ENCODE results near the gene SLC7A14. TPM values are rescaled to one million over a fixed set of nuclear protein-coding genes. Genes with fewer than 3 reads are reported as not detected.

The SLC7A14 gene
- polyA plus RNA-seq, 2 of the 4 experiments (the other 2 are of a cell fraction) = not detected

DNA sequence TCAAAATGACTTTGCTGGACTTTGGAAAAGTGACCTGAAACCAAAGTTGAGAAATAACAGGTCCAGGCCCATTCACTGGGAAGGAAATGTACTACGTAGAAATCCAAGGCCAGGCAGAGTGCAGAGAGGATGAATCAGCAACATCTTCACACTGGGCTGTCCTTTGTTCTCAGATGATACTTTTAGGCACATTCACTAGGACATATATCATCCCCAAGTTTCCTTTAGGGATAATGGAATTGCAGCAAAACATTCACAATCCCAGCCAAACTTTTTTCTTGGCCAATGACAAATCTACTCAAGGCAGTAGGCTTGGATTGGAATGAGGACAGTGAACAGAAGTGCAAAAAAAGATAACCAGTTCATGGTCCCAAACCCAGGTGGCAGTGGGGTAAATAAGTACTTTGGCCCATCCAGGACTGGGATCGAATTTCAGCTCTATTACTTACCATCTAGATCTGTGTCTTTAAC lies 92.1 kb downstream of the SLC7A14 start:
- DNase-seq (ENCODE audit: low read depth in 1 of 2, low spot score in 1 of 2) = peak in 1 of 2 experiments; percentile 52
- peak; percentile 80 to 88 for ATAC-seq

DNA sequence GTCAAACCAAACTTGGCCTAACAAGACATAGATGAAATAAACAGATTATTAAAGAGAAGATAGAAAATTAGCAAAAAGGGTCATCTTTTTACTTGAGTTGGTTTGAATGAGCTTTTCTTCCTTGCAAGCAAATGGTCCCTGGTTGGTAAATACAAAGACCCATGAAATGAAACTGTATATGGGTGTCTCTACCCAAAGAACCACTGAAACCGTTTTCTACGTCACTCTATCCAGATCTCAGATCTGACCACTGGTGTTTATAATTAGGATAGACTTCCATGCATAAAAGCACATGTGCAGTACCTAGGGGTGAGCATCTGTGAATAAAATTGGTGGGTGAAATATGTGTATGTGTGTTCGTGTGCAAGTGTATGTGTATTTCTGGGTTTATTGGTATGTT lies 94.0 kb downstream of the SLC7A14 start:
- FAIRE-seq (no peak), ATAC-seq (no peak), DNase-seq (ENCODE audit: low read depth in 1 of 2, low spot score in 1 of 2) (no peak)
- POLR2A ChIA-PET = no interaction called here
- TF ChIP-seq CHD4 (IDR thresholded peaks at IDR 0.05; ENCODE audit: borderline replicate concordance) (no peak), KDM1A (IDR thresholded peaks at IDR 0.05; ENCODE audit: low read depth) (no peak)
- TF ChIP-seq, protein P1, sequence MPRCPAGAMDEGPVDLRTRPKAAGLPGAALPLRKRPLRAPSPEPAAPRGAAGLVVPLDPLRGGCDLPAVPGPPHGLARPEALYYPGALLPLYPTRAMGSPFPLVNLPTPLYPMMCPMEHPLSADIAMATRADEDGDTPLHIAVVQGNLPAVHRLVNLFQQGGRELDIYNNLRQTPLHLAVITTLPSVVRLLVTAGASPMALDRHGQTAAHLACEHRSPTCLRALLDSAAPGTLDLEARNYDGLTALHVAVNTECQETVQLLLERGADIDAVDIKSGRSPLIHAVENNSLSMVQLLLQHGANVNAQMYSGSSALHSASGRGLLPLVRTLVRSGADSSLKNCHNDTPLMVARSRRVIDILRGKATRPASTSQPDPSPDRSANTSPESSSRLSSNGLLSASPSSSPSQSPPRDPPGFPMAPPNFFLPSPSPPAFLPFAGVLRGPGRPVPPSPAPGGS (IDR thresholded peaks at IDR 0.05) = no peak
- TF ChIP-seq, protein P2, sequence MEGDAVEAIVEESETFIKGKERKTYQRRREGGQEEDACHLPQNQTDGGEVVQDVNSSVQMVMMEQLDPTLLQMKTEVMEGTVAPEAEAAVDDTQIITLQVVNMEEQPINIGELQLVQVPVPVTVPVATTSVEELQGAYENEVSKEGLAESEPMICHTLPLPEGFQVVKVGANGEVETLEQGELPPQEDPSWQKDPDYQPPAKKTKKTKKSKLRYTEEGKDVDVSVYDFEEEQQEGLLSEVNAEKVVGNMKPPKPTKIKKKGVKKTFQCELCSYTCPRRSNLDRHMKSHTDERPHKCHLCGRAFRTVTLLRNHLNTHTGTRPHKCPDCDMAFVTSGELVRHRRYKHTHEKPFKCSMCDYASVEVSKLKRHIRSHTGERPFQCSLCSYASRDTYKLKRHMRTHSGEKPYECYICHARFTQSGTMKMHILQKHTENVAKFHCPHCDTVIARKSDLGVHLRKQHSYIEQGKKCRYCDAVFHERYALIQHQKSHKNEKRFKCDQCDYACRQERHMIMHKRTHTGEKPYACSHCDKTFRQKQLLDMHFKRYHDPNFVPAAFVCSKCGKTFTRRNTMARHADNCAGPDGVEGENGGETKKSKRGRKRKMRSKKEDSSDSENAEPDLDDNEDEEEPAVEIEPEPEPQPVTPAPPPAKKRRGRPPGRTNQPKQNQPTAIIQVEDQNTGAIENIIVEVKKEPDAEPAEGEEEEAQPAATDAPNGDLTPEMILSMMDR (IDR thresholded peaks at IDR 0.05) = no peak
- Histone ChIP-seq H3K4me2 (no peak overlapping the region), H3K27ac (peak overlapping the region in 1 of 2 experiments; percentile 34; a peak in 1 of 6 replicates), H3K4me1 (peaks cover 33% of the 10 kb centered on the region), H3K4me3 (no peak overlapping the region), H3K9me3 (0 out of 3 replicates have a peak, but pooled peaks cover 3% of the 10 kb centered on the region)
- CTCF ChIA-PET = interaction anchor here (1.1 to 1.4 kb wide), 3 partner anchors 12 to 320 kb away, joined by 3 to 4 read pairs (median 3); no protein-coding TSS in a partner anchor
- WGBS (ENCODE audit: missing lambda C conversion rate) = 82% methylated on average over 3 of the region's 3 CpGs

More for the DNA sequence above, 92.1 kb downstream of the SLC7A14 start:
- FAIRE-seq = no peak
- peak overlapping the region; percentile 34 to 58; a peak in 5 of 6 replicates for H3K27ac ChIP-seq
- 44% methylated on average over 2 of the region's 2 CpGs for WGBS (ENCODE audit: missing lambda C conversion rate)
- CTCF ChIA-PET = interaction anchor here (0.9 kb wide), 1 partner anchor 316 kb away, joined by 4 read pairs; no protein-coding TSS in a partner anchor
- POLR2A ChIA-PET = interaction anchor here (0.6 kb wide), 1 partner anchor 375 kb away, joined by 3 read pairs; no protein-coding TSS in a partner anchor
- TF ChIP-seq POLR2AphosphoS2 (conservative IDR thresholded peaks at IDR 0.05; ENCODE audit: low read length) (no peak), HOXB5 (CRISPR knock-in tag; IDR thresholded peaks at IDR 0.05) (no peak), MAFK (IDR thresholded peaks at IDR 0.05; ENCODE audit: partially characterized antibody) (peak; percentile 35)
- no peak overlapping the region for H3K4me3 ChIP-seq
- no peaks in the 10 kb centered on the region for H3K9me3 ChIP-seq
- H3K4me1 ChIP-seq = peaks cover 26% of the 10 kb centered on the region
- peak overlapping the region; percentile 37 for H3K4me2 ChIP-seq

DNA sequence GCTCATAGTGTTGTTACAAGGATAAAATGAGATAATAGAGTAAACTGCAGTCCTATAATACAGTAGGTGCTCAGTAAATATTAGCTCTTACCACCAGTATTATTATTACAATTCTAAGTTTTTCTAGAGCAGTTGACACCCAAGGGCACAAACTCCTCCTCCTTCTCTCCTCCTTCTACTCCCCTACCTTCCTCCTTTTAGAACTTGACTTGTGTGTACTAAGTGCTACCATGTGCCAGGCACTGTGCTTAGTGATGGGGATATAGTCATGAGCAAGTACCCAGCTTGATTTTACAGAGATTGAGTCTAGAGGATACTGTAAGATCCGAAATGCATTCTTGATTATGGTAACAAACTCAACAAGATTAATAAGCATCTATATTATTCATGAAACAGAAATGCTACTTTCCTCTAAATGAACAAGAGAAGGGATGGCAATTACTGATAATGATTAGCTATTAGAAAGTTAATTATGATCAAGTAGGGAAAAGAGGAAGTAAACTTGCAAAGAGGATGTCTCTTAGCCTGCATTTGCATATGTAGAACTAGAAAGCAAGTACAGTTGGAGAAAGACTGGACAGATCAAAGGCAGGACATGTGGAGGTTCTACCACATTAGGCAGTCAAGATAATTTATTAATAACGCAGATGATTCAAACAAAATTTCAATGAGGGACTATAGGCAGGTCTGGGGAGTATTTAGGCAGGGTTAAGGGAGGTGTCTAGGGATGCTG lies 94.9 kb downstream of the SLC7A14 start:
- no peak for DNase-seq (ENCODE audit: low read depth in 1 of 2, low spot score in 1 of 2)
- 0 out of 3 replicates have a peak, but pooled peaks cover 3% of the 10 kb centered on the region for H3K9me3 ChIP-seq
- ChIA-PET POLR2A (no interaction called here), CTCF (interaction anchor here (1.1 to 1.4 kb wide), 3 partner anchors 11 to 320 kb away, joined by 3 to 4 read pairs (median 3); no protein-coding TSS in a partner anchor)
- TF ChIP-seq TP53 (CRISPR knock-in tag; IDR thresholded peaks at IDR 0.05) (no peak), ZNF302 (CRISPR knock-in tag; IDR thresholded peaks at IDR 0.05) (no peak), CHD4 (IDR thresholded peaks at IDR 0.05; ENCODE audit: borderline replicate concordance) (no peak), RFX5 (IDR thresholded peaks at IDR 0.05) (no peak), ZFP36 (IDR thresholded peaks at IDR 0.05; ENCODE audit: borderline replicate concordance, partially characterized antibody) (no peak), NFE2L2 (conservative IDR thresholded peaks at IDR 0.05; ENCODE audit: low read length) (no peak)
- TF ChIP-seq, protein P2 (IDR thresholded peaks at IDR 0.05) = no peak
- TF ChIP-seq, protein P3, sequence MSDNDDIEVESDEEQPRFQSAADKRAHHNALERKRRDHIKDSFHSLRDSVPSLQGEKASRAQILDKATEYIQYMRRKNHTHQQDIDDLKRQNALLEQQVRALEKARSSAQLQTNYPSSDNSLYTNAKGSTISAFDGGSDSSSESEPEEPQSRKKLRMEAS (IDR thresholded peaks at IDR 0.05) = no peak
- 68% methylated on average over 2 of the region's 2 CpGs for WGBS (ENCODE audit: missing lambda C conversion rate)
- H3K4me1 ChIP-seq = peaks cover 33% of the 10 kb centered on the region
- no peak for FAIRE-seq
- no peak overlapping the region for H3K4me3 ChIP-seq
- no peak overlapping the region for H3K27ac ChIP-seq
- ATAC-seq = no peak
- no peak overlapping the region for H3K4me2 ChIP-seq
